ENCODE data around the gene ENAH. TPM values are rescaled to one million over a fixed set of nuclear protein-coding genes. Genes with fewer than 3 reads are reported as not detected.

ENAH gene
- total and polyA plus RNA-seq, 12 donors: 12.4 to 201 (median 99.8) TPM

- WGBS, 2 donors: 98% methylated on average over 2 of the region's 2 CpGs
- Histone ChIP-seq H3K4me3 (no peak overlapping the region), H3K27ac (no peak overlapping the region)
These were observed 54.9 kb downstream of the ENAH start for GRCh38 chr1:225597926-225598575.

GRCh38 chr1:225596736-225597135 lies 56.2 kb downstream of the ENAH start:
- no peaks in the 10 kb centered on the region for H3K27me3 ChIP-seq
- no peak for DNase-seq
- no peak for ATAC-seq
- H3K36me3 ChIP-seq: peaks cover 0 to 8% (median 0%) of the 10 kb centered on the region in 9 donors
- H3K9me3 ChIP-seq: peaks cover 0 to 10% (median 0%) of the 10 kb centered on the region in 11 donors
- no peak overlapping the region for H3K4me3 ChIP-seq
- H3K4me1 ChIP-seq: peaks cover 0 to 57% (median 31%) of the 10 kb centered on the region in 9 donors
- TF ChIP-seq, protein P1, sequence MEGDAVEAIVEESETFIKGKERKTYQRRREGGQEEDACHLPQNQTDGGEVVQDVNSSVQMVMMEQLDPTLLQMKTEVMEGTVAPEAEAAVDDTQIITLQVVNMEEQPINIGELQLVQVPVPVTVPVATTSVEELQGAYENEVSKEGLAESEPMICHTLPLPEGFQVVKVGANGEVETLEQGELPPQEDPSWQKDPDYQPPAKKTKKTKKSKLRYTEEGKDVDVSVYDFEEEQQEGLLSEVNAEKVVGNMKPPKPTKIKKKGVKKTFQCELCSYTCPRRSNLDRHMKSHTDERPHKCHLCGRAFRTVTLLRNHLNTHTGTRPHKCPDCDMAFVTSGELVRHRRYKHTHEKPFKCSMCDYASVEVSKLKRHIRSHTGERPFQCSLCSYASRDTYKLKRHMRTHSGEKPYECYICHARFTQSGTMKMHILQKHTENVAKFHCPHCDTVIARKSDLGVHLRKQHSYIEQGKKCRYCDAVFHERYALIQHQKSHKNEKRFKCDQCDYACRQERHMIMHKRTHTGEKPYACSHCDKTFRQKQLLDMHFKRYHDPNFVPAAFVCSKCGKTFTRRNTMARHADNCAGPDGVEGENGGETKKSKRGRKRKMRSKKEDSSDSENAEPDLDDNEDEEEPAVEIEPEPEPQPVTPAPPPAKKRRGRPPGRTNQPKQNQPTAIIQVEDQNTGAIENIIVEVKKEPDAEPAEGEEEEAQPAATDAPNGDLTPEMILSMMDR (IDR thresholded peaks at IDR 0.05): no peak
- WGBS, 2 donors: 98 to 100% methylated on average over 1 of the region's 1 CpG
- intact Hi-C loops (cut with DNase I): no loop called here
- peak overlapping the region in 3 of 10 donors; percentile 13 to 61 (median 22) for H3K27ac ChIP-seq

More at GRCh38 chr1:225597926-225598575, 54.9 kb downstream of the ENAH start:
- DNase-seq (no peak), ATAC-seq (no peak)
- H3K27me3 ChIP-seq: no peaks in the 10 kb centered on the region
- TF ChIP-seq, protein P1 (IDR thresholded peaks at IDR 0.05): no peak
- H3K36me3 ChIP-seq: peaks cover 0 to 8% (median 0%) of the 10 kb centered on the region in 9 donors
- H3K4me1 ChIP-seq: peaks cover 3 to 54% (median 31%) of the 10 kb centered on the region in 9 donors
- H3K9me3 ChIP-seq: peaks cover 0 to 10% (median 0%) of the 10 kb centered on the region in 11 donors
- intact Hi-C loops (cut with DNase I): no loop called here

DNA sequence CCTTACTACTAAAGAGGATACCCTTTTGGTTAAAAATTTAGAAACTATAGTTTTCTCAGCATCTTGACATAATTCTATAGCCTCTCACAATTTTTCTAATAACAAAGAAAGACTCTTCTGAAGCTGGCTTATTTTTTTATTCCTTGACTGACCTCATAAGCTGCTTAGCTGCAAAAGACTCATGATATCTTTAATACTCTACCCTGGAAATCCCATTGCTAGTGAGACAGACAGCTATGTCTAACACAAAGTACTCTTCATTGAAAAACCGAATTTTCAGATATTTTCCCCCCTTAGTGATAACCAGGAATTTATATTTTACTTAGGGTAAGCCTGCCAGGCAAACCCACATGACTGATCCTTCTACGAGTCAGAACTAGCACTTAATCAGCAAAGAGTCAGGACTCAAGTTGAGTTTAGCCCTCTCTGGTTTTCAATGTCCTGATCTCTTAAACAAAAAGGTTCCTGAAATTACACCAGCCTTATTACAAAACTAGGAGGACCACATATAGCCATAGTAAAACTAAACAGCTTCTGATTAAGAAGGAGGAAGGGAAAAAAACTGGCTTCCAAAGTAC lies 56.9 kb downstream of the ENAH start:
- ATAC-seq (no peak), DNase-seq (no peak)
- TF ChIP-seq, protein P1 (IDR thresholded peaks at IDR 0.05): no peak
- 42 to 56% methylated on average over 2 of the region's 2 CpGs for WGBS, 2 donors
- no peak overlapping the region for H3K4me3 ChIP-seq
- intact Hi-C loops (cut with DNase I): no loop called here
- H3K4me1 ChIP-seq: peaks cover 0 to 59% (median 34%) of the 10 kb centered on the region in 9 donors
- H3K9me3 ChIP-seq: peaks cover 0 to 8% (median 0%) of the 10 kb centered on the region in 11 donors
- H3K27ac ChIP-seq: peak overlapping the region in 4 of 10 donors; percentile 3 to 61 (median 18)
- peaks cover 0 to 8% (median 0%) of the 10 kb centered on the region in 9 donors for H3K36me3 ChIP-seq
- H3K27me3 ChIP-seq: no peaks in the 10 kb centered on the region

GRCh38 chr1:225595452-225595851 lies 57.5 kb downstream of the ENAH start:
- intact Hi-C loops (cut with DNase I): no loop called here
- peaks cover 0 to 8% (median 0%) of the 10 kb centered on the region in 11 donors for H3K9me3 ChIP-seq
- TF ChIP-seq, protein P1 (IDR thresholded peaks at IDR 0.05): no peak
- ATAC-seq (no peak), DNase-seq (no peak)
- H3K4me1 ChIP-seq: peaks cover 0 to 65% (median 38%) of the 10 kb centered on the region in 9 donors
- peaks cover 0 to 8% (median 0%) of the 10 kb centered on the region in 9 donors for H3K36me3 ChIP-seq
- no peaks in the 10 kb centered on the region for H3K27me3 ChIP-seq
- H3K27ac ChIP-seq: peak overlapping the region in 3 of 10 donors; percentile 13 to 61 (median 22)
- no peak overlapping the region for H3K4me3 ChIP-seq
